ENCODE results near the gene RAB3IL1. TPM values are rescaled to one million over a fixed set of nuclear protein-coding genes. Genes with fewer than 3 reads are reported as not detected.
A peak's percentile ranks its signal among the peaks of the same experiment; 100 is the strongest.

Gene RAB3IL1
- polyA plus RNA-seq, 6 donors from 2014 or later: not detected

DNA sequence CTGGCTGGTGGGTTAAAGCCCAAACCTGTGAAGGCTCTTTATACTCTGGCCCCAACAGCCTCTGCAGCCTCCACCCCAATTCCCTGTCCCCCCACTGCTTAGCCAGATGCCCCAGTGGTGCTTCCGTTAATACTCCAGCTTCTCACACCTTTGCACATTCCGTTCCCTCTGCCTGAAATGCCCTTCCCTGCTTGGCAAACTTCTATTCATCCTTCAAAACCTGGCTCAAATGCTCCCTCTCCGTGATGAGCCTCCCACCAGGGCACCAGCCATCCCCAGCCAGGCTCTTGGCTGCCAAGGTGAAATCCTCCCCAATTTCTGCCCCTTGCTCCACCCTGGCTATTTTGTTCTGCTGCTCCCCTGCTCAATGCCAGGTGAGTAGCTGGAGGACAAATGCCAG lies 13.5 kb downstream of the RAB3IL1 start:
- H3K4me3 Mint-ChIP-seq: no peak overlapping the region
- H3K36me3 Mint-ChIP-seq: no peaks in the 10 kb centered on the region
- no peaks in the 10 kb centered on the region for H3K9me3 Mint-ChIP-seq
- no peak for DNase-seq
- H3K4me1 Mint-ChIP-seq: peaks cover 14 to 23% (median 20%) of the 10 kb centered on the region in 3 donors
- peaks cover 0 to 17% (median 7%) of the 10 kb centered on the region in 3 donors for H3K27me3 Mint-ChIP-seq
- peak overlapping the region in 2 of 6 donors; percentile 49 to 76 for H3K27ac Mint-ChIP-seq
- ATAC-seq (ENCODE audit: low read depth in 2 of 2): no peak

DNA sequence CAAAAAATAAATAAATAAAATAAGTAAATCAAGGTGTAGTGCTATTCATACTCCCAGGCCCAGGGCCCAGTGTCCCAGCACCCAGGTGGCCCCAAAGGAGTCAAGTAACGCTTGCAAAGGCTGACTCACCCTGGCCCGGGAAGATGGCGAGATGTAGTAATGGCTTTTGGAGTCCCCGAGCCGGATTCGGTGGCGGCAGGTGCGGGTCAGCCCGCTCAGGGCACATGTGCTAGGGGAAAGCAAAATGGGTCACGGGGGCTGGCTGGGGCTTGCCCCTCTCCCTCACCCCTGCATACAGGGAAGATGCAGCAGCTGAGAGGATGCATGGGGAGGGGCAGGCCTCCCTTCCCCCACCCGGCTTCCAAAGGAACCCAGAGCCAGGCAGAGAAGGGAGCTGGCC lies 15.1 kb downstream of the RAB3IL1 start:
- no peak overlapping the region for H3K4me3 Mint-ChIP-seq
- no peak for DNase-seq
- H3K9me3 Mint-ChIP-seq: no peaks in the 10 kb centered on the region
- H3K36me3 Mint-ChIP-seq: no peaks in the 10 kb centered on the region
- no peak for ATAC-seq (ENCODE audit: low read depth in 2 of 2)
- peaks cover 26 to 34% (median 32%) of the 10 kb centered on the region in 3 donors for H3K4me1 Mint-ChIP-seq
- no peak overlapping the region for H3K27ac Mint-ChIP-seq
- peaks cover 0 to 17% (median 7%) of the 10 kb centered on the region in 3 donors for H3K27me3 Mint-ChIP-seq

DNA sequence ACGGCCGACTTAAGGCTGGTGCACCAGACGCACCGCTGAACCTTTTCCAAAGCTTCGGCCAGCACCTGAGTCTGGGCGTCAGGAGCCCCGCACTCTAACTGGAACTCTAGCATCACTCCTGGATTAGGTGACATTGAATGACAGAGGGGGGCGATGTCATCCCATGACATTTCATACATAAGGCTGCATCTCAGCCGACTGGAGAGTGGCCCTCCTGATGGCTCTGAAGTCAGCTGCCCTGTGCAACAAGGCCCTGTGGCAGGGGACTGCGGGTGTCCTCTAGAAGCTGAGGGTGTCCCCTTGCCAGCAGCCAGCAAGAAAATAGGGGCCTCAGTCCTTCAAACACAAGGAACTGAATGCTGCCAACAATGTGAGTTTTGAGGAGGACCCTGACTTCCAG lies 16.0 kb downstream of the RAB3IL1 start:
- Mint-ChIP-seq H3K4me3 (no peak overlapping the region), H3K36me3 (no peaks in the 10 kb centered on the region), H3K27ac (no peak overlapping the region), H3K4me1 (peaks cover 22 to 37% (median 31%) of the 10 kb centered on the region in 3 donors), H3K27me3 (peaks cover 0 to 17% (median 7%) of the 10 kb centered on the region in 3 donors), H3K9me3 (no peaks in the 10 kb centered on the region)
- ATAC-seq (ENCODE audit: low read depth in 2 of 2) (no peak), DNase-seq (no peak)

DNA sequence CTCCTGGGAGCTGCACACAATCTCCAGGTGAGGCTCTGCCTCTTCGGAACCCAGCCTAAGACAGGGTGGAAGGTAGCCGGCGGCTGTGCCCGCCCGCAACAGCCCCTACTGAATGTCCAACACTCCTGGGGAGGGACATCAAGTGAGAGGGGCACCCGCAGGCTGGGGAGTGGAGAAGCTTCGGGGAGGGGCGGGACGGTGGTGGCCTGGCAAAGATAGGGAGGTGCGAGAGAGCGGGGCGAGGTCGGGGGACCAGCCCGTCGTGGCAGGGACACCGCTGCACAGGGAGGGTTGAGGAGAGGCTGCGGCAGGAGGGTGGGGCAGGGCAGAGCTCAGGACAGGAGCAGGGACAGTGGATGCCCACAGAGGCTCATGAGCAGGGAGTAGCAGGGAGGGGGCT lies 17.1 kb downstream of the RAB3IL1 start:
- Mint-ChIP-seq H3K36me3 (no peaks in the 10 kb centered on the region), H3K4me1 (peaks cover 22 to 39% (median 36%) of the 10 kb centered on the region in 3 donors), H3K9me3 (no peaks in the 10 kb centered on the region), H3K4me3 (no peak overlapping the region), H3K27me3 (peaks cover 0 to 17% (median 7%) of the 10 kb centered on the region in 3 donors), H3K27ac (peak overlapping the region in 1 of 6 donors; percentile 91)
- ATAC-seq (ENCODE audit: low read depth in 2 of 2) (no peak), DNase-seq (no peak)

DNA sequence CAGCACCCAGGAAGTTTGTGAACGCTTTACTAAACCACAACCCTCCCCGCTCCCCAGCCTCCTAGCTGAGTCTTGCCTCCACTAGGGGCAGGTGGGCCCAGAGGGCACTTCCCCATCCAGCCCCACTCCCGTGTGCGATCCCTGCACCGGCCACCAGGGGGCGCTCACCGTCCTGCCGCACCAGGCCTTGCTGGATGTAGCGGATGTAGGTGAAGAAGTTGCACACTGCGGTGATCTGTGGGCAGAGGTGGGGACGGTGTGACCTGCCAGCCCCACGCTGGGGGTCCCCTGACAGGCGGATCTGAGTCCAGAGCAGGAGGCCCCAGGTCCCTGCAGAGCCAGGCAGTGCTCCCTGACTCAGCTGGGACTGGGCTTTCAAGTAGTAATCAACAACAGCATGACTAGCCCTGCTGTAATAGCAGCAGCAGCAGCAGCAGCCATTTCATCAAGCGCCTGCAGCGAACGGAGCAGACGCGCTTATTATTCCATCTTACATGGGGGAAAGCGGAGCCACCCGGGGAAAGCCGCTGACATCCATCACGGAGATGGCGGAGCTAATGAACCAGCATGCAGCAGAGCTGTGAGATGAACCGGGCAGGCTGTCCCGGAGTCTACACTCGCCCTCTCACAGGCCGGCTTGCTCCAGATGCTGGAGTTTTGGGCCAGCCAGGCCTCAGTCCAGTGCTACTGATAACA lies 18.1 kb downstream of the RAB3IL1 start:
- peak overlapping the region in 7 of 8 donors; percentile 23 to 80 (median 49) for H3K4me3 Mint-ChIP-seq
- H3K36me3 Mint-ChIP-seq: no peaks in the 10 kb centered on the region
- DNase-seq (peak; percentile 97), ATAC-seq (ENCODE audit: low read depth in 2 of 2) (peak; percentile 94 to 95)
- no peaks in the 10 kb centered on the region for H3K9me3 Mint-ChIP-seq
- H3K27ac Mint-ChIP-seq: peak overlapping the region; percentile 86 to 95 (median 90)
- H3K27me3 Mint-ChIP-seq: peaks cover 0 to 17% (median 7%) of the 10 kb centered on the region in 3 donors
- peaks cover 22 to 40% (median 39%) of the 10 kb centered on the region in 3 donors for H3K4me1 Mint-ChIP-seq

DNA sequence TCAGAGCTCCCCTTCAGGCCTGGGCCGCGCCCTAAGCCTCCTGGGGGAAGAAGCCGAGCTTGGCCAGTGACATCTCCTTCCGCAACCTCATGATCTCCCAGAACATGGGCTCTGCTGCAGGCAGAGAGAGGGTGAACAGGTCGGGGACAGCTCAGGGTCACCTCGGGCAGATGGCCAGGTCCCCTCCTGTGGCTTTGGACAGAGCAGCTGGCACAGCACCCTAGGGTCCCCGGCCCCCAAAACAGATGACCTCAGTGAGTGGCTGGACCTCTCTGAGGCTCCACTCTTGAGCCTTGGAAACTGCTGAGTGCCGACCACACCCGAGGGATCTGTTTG lies 19.2 kb downstream of the RAB3IL1 start:
- H3K36me3 Mint-ChIP-seq: no peaks in the 10 kb centered on the region
- H3K27ac Mint-ChIP-seq: peak overlapping the region in 5 of 6 donors; percentile 15 to 91 (median 63)
- peaks cover 0 to 6% (median 0%) of the 10 kb centered on the region in 3 donors for H3K27me3 Mint-ChIP-seq
- H3K9me3 Mint-ChIP-seq: no peaks in the 10 kb centered on the region
- no peak for ATAC-seq (ENCODE audit: low read depth in 2 of 2)
- H3K4me3 Mint-ChIP-seq: peak overlapping the region in 2 of 8 donors; percentile 33 to 47
- no peak for DNase-seq
- H3K4me1 Mint-ChIP-seq: peaks cover 21 to 49% (median 39%) of the 10 kb centered on the region in 3 donors

DNA sequence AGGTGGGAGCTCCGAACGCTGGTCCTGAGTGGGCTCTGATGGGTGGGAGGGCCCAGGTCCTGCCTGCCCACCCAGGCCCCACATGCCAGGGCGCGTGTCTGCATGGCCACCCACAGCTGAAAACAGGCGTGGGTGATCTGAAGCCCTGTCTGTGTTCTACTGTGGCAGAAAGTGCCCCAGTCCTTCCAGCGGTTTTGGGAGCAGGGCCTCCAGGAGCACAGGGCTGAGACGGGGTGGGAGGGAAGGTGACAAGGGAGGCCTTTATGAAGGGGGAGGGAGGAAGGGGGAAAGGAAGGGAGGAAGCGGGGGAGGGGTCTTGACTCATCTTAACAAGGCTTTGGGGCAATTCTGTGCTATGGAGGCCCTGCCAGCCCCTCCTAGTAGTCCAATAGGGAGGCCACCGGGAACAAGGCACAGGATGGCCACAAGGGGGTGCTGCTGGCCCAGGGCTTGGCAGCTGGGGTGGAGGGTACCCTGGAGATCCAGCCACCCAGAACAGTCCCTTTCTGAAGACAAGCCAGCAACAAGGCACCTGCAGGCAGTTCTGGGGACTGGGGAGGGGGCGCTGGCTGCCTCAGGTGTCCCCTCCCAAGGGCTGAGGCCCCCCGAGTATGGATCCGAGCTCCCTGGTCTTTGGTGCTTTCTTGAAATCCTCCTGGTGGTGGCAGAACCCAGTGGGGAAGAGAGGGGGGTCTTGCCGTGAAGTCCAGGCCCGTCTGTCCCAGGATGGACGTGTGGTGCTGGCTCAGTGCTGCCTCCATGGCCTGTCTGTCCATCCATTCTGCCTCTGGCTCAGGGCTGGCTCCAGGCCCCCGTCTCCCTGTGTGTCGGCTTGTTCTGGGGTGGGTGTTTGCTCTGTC lies 19.7 kb downstream of the RAB3IL1 start:
- peak; percentile 67 for DNase-seq
- Mint-ChIP-seq H3K36me3 (no peaks in the 10 kb centered on the region), H3K27me3 (no peaks in the 10 kb centered on the region), H3K27ac (peak overlapping the region in 5 of 6 donors; percentile 47 to 91 (median 63)), H3K9me3 (no peaks in the 10 kb centered on the region), H3K4me1 (peaks cover 24 to 50% (median 42%) of the 10 kb centered on the region in 3 donors), H3K4me3 (peak overlapping the region in 1 of 8 donors; percentile 47)
- ATAC-seq (ENCODE audit: low read depth in 2 of 2): peak; percentile 46 to 49

DNA sequence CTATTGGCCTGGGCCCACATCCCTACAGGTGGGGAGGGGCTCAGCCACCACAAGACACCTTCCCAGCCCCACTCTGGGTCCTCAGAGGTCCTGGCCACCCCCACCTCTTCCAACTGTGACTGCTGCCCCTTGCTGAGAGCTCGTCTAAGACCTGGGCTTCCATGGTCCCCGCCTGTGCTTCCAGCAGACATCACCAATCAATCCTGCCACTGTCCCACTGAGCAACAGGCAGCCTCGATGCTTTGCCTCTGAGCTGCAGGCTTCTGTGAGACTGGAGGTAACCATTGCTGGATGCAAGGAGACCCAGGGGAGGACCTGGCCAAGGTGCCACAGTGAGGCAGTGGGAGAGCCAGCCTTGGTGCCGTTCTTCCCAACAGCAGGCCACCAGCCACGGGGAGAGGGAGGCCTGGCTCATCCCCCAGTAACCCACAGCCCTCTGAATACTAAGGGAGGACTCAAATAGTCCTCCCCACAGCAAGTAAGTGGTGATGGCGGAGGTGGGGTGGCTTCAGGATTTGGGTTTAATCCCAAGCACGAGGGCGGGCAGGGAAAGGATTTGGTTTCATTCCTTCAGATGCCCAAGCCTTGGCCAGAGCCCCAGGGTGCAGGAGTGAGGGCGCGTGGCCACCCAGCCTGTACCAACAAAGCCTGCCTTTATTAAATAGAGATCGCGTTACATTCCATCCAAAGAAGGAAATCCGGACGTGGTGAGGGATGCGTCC lies 20.5 kb downstream of the RAB3IL1 start:
- Mint-ChIP-seq H3K4me3 (no peak overlapping the region), H3K36me3 (no peaks in the 10 kb centered on the region), H3K9me3 (no peaks in the 10 kb centered on the region), H3K27me3 (no peaks in the 10 kb centered on the region), H3K4me1 (peaks cover 30 to 56% (median 48%) of the 10 kb centered on the region in 3 donors), H3K27ac (peak overlapping the region in 5 of 6 donors; percentile 59 to 96 (median 74))
- no peak for DNase-seq
- no peak for ATAC-seq (ENCODE audit: low read depth in 2 of 2)

DNA sequence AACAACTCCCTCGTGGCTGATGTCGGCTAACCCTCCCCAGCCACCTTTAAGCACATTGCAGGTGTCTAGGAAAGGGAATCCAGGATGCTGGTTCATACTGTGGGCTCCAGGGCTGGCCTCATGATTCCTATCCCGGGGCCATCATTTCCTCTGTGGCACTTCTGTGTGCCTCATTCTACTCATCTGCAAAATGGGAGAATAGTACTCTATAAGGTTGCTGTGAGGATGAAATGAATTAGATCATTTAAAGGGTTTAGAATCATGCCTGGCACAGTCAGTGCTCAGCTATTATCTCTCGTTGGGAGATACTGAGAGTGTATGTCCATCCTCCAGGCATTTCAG lies 21.7 kb downstream of the RAB3IL1 start:
- H3K4me3 Mint-ChIP-seq: no peak overlapping the region
- no peaks in the 10 kb centered on the region for H3K27me3 Mint-ChIP-seq
- ATAC-seq (ENCODE audit: low read depth in 2 of 2) (no peak), DNase-seq (no peak)
- peaks cover 33 to 60% (median 51%) of the 10 kb centered on the region in 3 donors for H3K4me1 Mint-ChIP-seq
- no peaks in the 10 kb centered on the region for H3K9me3 Mint-ChIP-seq
- peak overlapping the region in 5 of 6 donors; percentile 59 to 85 (median 81) for H3K27ac Mint-ChIP-seq
- H3K36me3 Mint-ChIP-seq: no peaks in the 10 kb centered on the region

DNA sequence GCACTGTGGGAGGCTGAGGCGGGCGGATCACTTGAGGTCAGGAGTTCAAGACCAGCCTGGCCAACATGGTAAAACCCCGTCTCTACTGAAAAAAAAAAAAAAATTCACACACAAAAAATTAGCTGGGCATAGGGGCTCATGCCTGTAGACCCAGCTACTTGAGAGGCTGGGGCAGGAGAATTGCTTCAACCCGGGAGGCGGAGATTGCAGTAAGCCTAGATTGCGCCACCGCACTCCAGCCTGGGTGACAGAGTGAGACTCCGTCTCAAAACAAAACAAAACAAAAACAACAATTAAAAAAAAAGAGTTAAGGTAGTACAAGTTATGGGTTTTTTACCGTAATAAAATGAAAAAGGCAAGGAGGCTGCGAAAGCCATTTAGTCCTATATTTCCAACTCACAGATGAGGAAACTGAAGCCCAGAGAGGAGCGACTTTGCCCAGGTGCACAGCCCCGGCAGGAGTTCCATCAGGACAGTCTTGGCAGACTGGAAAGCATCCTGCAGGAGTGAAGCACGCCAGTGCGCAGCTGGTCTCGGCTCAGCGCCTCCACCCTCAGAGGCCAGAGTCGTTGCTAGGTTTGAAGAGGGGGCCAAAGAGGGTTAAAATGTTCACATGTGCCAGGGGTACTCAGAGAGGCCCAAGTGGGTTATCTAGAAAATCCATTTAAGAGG lies 22.2 kb downstream of the RAB3IL1 start:
- peak overlapping the region in 4 of 6 donors; percentile 5 to 85 (median 80) for H3K27ac Mint-ChIP-seq
- peaks cover 33 to 62% (median 55%) of the 10 kb centered on the region in 3 donors for H3K4me1 Mint-ChIP-seq
- H3K4me3 Mint-ChIP-seq: no peak overlapping the region
- DNase-seq (no peak), ATAC-seq (ENCODE audit: low read depth in 2 of 2) (no peak)
- H3K36me3 Mint-ChIP-seq: no peaks in the 10 kb centered on the region
- no peaks in the 10 kb centered on the region for H3K27me3 Mint-ChIP-seq
- no peaks in the 10 kb centered on the region for H3K9me3 Mint-ChIP-seq

DNA sequence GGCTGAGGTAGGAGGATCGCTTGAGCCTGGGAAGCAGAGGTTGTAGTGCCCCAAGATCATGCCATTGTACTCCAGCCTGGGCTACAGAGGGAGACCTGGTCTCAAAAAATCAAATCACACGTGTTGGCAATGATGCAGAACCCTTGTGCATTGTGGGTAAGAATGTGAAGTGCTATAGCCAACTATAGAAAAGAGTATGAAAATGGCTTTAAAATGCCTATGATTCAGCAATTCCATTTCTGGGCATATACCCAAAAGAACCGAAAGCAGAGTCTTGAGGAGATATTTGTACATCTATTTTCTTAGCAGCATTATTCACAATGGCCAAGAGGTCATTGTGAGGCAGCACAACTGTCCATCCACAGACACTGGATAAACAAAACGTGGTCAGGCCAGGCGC lies 23.4 kb downstream of the RAB3IL1 start:
- no peaks in the 10 kb centered on the region for H3K36me3 Mint-ChIP-seq
- H3K9me3 Mint-ChIP-seq: no peaks in the 10 kb centered on the region
- DNase-seq: no peak
- ATAC-seq (ENCODE audit: low read depth in 2 of 2): no peak
- H3K4me1 Mint-ChIP-seq: peaks cover 27 to 57% (median 55%) of the 10 kb centered on the region in 3 donors
- H3K27ac Mint-ChIP-seq: peak overlapping the region in 4 of 6 donors; percentile 47 to 82 (median 67)
- H3K27me3 Mint-ChIP-seq: no peaks in the 10 kb centered on the region
- peak overlapping the region in 1 of 8 donors; percentile 80 for H3K4me3 Mint-ChIP-seq

DNA sequence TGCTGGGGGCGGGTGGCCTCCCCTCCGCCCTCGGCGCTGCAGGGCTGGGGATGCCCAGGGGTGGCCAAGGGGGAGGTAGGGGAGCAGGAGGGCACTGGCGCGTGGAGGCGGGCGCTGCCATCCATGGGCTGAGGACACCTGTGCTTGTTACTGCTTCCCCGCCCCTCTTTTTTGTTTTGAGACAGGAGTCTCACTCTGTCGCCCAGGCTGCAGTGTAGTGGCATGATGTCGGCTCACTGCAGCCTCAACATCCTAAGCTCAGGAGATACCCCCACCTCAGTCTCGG lies 25.3 kb downstream of the RAB3IL1 start:
- peak; percentile 82 to 86 for ATAC-seq (ENCODE audit: low read depth in 2 of 2)
- Mint-ChIP-seq H3K27ac (peak overlapping the region; percentile 91 to 98 (median 97)), H3K27me3 (no peaks in the 10 kb centered on the region)

More for the DNA sequence above, 25.3 kb downstream of the RAB3IL1 start:
- no peak for DNase-seq
- H3K36me3 Mint-ChIP-seq: peaks cover 0 to 6% of the 10 kb centered on the region in 2 donors
- H3K9me3 Mint-ChIP-seq: no peaks in the 10 kb centered on the region
- H3K4me1 Mint-ChIP-seq: peaks cover 21 to 46% (median 44%) of the 10 kb centered on the region in 3 donors
- peak overlapping the region; percentile 79 to 91 (median 83) for H3K4me3 Mint-ChIP-seq

Measured in naive B cell (primary cell).